HG02870 (cell line): ENCODE measurements around the gene SYNJ1.

Experiments
- ATAC-seq: cut with Tn5 transposase; IDR thresholded peaks from one replicate; pipeline ENCODE4 v1.9.1; 2021; ENCODE audit warnings: mild to moderate bottlenecking, moderate library complexity; ENCODE audit not compliant: unreplicated experiment

Gene SYNJ1

GRCh38 chr21:32584472-32584871 is 143.3 kb downstream of the SYNJ1 start:
- no peak for ATAC-seq

GRCh38 chr21:32581732-32582131 is 146.1 kb downstream of the SYNJ1 start:
- no peak for ATAC-seq

GRCh38 chr21:32580949-32581348 is 146.9 kb downstream of the SYNJ1 start:
- ATAC-seq, result no peak
